Uterus (tissue), 4 donors: ENCODE results near the gene INSIG1. TPM values are rescaled to one million over a fixed set of nuclear protein-coding genes. Genes with fewer than 3 reads are reported as not detected.

Source experiments
- DNase-seq, 2 donors: peaks; one replicate each; pipeline ENCODE4 v3.0.0-alpha.2; 2019 to 2020
- H3K27ac ChIP-seq, 2 donors: fragments of 200-600 bp; sonication (generic); 1 replicate in 1 of 2; 2 replicates in 1 of 2; pipeline ENCODE4 v1.5.1; 2016 to 2018
- H3K27me3 ChIP-seq, 2 donors: fragments of 200-600 bp; sonication (generic); one replicate each; pipeline ENCODE4 v1.5.1; 2018 to 2019; ENCODE audit warnings: control low read depth in 1 of 2
- H3K36me3 ChIP-seq, 2 donors: fragments of 200-600 bp; sonication (generic); one replicate each; pipeline ENCODE4 v1.5.1; 2019; ENCODE audit warnings: control low read depth in 1 of 2
- H3K4me1 ChIP-seq, 2 donors: fragments of 200-600 bp; sonication (generic); one replicate each; pipeline ENCODE4 v1.5.1; 2018 to 2019; ENCODE audit warnings: control low read depth in 1 of 2
- H3K4me3 ChIP-seq, 2 donors: fragments of 200-600 bp; sonication (generic); 1 replicate in 1 of 2; 2 replicates in 1 of 2; pipeline ENCODE4 v1.5.1; 2018 to 2019; ENCODE audit warnings: mild to moderate bottlenecking in 1 of 2
- H3K9me3 ChIP-seq, 2 donors: fragments of 200-600 bp; sonication (generic); one replicate each; pipeline ENCODE4 v1.5.1; 2019; ENCODE audit warnings: control low read depth in 1 of 2
- CTCF ChIP-seq, 4 experiments: fragments of 200-600 bp in 2 of 4; fragments of 450-650 bp in 2 of 4; sonication (generic) in 2 of 4; IDR thresholded peaks; one replicate each; pipeline ENCODE4 v1.5.1; 2016 to 2019; ENCODE audit warnings: antibody characterized with exemption in 4 of 4, mild to moderate bottlenecking in 2 of 4, moderate library complexity in 1 of 4
- POLR2A ChIP-seq, 2 donors: fragments of 450-650 bp; IDR thresholded peaks; one replicate each; pipeline ENCODE4 v1.6.1; 2016; ENCODE audit warnings: antibody characterized with exemption in 2 of 2, mild to moderate bottlenecking in 1 of 2, moderate library complexity in 1 of 2
- intact Hi-C: fragments of 100-400 bp; cut with DNase I; formaldehyde crosslinking; loops from one replicate; pipeline ENCODE4 v1.15.1; 2023; ENCODE audit warnings: low total_unique reads
- total RNA-seq, 4 donors: library from RNA; depleted of rRNA in 3 of 4; stranded (reverse); fragments of >200 nt in 3 of 4; gene quantifications; one replicate each; pipeline versions ENCODE4 v1.1.0 to v1.2.4, GENCODE V29; 2014 to 2023
- donor health status: DM: yes; HTN: yes; CAD: no.

INSIG1 gene
- total RNA-seq, 4 donors from 2014 or later = 11.0 to 46.6 (median 22.0) TPM

- TF ChIP-seq POLR2A (IDR thresholded peaks at IDR 0.05) (no peak), CTCF (IDR thresholded peaks at IDR 0.05) (no peak)
- Histone ChIP-seq H3K4me3 (no peak overlapping the region), H3K4me1 (peaks cover 0 to 5% of the 10 kb centered on the region in 2 donors), H3K9me3 (no peaks in the 10 kb centered on the region), H3K27ac (no peak overlapping the region), H3K36me3 (no peaks in the 10 kb centered on the region), H3K27me3 (no peaks in the 10 kb centered on the region)
- no peak for DNase-seq
- intact Hi-C loops = loop anchor here (10.0 kb wide), 2 partner anchors 151 to 421 kb away; no protein-coding TSS in a partner anchor
Observed at GRCh38 chr7:155345490-155345889, 47.8 kb downstream of the INSIG1 start.

DNA sequence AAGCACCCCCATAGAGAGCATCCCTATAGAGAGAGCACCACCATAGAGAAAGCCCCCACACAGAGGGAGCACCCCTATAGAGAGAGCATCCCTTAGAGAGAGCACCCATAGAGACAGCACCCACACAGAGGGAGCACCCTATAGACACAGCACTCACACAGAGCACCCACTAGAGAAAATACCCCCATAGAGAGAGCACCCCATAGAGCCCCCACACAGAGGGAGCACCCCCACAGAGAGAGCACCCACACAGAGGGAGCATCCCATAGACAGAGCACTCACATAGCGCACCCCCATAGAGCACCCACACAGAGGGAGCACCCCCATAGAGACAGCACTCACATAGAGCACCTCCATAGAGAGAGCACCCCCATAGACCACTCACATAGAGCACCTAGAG, 48.6 kb downstream of the INSIG1 start:
- Histone ChIP-seq H3K27me3 (no peaks in the 10 kb centered on the region), H3K27ac (no peak overlapping the region), H3K36me3 (no peaks in the 10 kb centered on the region), H3K9me3 (no peaks in the 10 kb centered on the region), H3K4me1 (peaks cover 0 to 5% of the 10 kb centered on the region in 2 donors), H3K4me3 (no peak overlapping the region)
- no peak for DNase-seq
- TF ChIP-seq CTCF (IDR thresholded peaks at IDR 0.05) (no peak), POLR2A (IDR thresholded peaks at IDR 0.05) (no peak)
- intact Hi-C loops = loop anchor here (10.0 kb wide), 2 partner anchors 151 to 421 kb away; no protein-coding TSS in a partner anchor

DNA sequence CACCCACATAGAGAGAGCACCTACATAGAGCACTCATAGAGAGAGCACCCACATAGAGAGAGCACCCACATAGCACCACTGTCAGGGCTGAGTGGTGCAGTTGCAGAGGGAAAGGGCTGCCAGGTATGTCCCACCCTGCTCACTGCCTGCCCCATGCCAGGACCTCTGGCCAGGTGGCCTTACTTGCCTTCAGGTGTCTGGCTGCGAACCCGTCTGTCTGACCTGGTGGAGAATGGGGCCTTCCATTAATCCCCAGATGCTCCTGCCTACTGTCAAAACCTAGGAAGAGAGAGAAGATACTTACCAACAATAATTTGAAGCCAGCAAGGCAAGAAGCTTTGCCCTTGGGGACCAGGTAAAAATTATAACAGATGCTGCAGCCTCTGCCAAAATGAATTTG, 51.1 kb downstream of the INSIG1 start:
- H3K9me3 ChIP-seq = no peaks in the 10 kb centered on the region
- no peak overlapping the region for H3K4me3 ChIP-seq
- no peaks in the 10 kb centered on the region for H3K36me3 ChIP-seq
- no peak for DNase-seq
- H3K4me1 ChIP-seq = peaks cover 0 to 5% of the 10 kb centered on the region in 2 donors
- intact Hi-C loops = loop anchor here (10.0 kb wide), 2 partner anchors 154 to 424 kb away; no protein-coding TSS in a partner anchor
- H3K27me3 ChIP-seq = no peaks in the 10 kb centered on the region
- no peak overlapping the region for H3K27ac ChIP-seq
- TF ChIP-seq CTCF (IDR thresholded peaks at IDR 0.05) (no peak), POLR2A (IDR thresholded peaks at IDR 0.05) (no peak)

DNA sequence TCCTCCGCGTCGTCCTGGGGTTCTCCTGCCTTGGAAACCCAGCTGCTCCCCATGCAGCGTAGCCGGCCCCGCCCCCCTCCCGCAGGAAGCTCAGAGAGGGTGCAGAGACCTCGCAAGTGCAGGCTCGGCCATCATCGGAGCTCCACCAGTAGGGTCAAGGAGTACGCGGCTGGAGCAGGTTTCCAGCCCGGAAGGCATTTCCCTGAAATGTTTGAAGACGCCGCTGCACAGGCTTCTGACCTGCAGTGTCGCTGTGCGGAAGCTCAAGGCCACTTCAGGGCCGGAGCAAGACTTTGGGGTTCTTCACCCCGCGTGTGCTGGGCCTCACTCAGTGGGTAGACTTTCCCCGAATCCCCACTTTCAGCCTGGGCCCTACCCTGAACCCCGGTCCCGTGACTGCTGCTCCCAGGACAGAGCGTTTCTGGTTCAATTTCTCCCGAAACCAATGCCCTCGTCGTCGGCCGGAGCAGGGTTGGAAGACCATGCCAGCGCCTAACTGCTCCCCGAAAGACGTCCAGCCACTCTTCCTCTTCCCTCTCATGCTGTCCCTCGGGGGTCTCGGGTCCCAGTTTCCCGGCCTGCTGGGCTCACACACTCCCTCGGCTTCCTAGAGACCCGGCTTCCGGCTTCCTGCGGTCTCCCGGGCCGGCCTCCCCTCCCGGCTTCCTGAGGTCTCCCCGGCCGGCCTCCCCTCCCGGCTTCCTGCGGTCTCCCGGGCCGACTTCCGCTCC, 52.1 kb downstream of the INSIG1 start:
- H3K27ac ChIP-seq = no peak overlapping the region
- intact Hi-C loops = loop anchor here (10.0 kb wide), 2 partner anchors 155 to 425 kb away; no protein-coding TSS in a partner anchor
- TF ChIP-seq POLR2A (IDR thresholded peaks at IDR 0.05) = no peak
- no peak for TF ChIP-seq CTCF (IDR thresholded peaks at IDR 0.05)
- peaks cover 0 to under 1% of the 10 kb centered on the region in 2 donors for H3K4me1 ChIP-seq
- no peaks in the 10 kb centered on the region for H3K9me3 ChIP-seq
- no peak for DNase-seq
- H3K4me3 ChIP-seq = no peak overlapping the region
- no peaks in the 10 kb centered on the region for H3K36me3 ChIP-seq
- H3K27me3 ChIP-seq = no peaks in the 10 kb centered on the region

- Histone ChIP-seq H3K27ac (no peak overlapping the region), H3K4me3 (no peak overlapping the region), H3K36me3 (no peaks in the 10 kb centered on the region), H3K9me3 (no peaks in the 10 kb centered on the region), H3K27me3 (no peaks in the 10 kb centered on the region), H3K4me1 (no peaks in the 10 kb centered on the region)
- TF ChIP-seq POLR2A (IDR thresholded peaks at IDR 0.05) = no peak
- TF ChIP-seq CTCF (IDR thresholded peaks at IDR 0.05) = no peak
- no peak for DNase-seq
- intact Hi-C loops = no loop called here
Observed at GRCh38 chr7:155351120-155351870, 53.6 kb downstream of the INSIG1 start.
